ENCODE results near the gene PTPMT1.

- peak in 6 of 7 experiments; percentile 17 to 56 (median 40) for TF ChIP-seq CTCF (IDR thresholded peaks at IDR 0.05)
- no peak for TF ChIP-seq POLR2A (IDR thresholded peaks at IDR 0.05)
These were observed 51.5 kb downstream of the PTPMT1 start for GRCh38 chr11:47616726-47617416.

Data from body of pancreas (tissue), 4 donors.